ENCODE measurements around the gene INAVA.

- TF ChIP-seq CTCF (IDR thresholded peaks at IDR 0.05) (no peak), EZH2 (IDR thresholded peaks at IDR 0.05; ENCODE audit: borderline replicate concordance, insufficient read depth, low read depth, low read length, poor library complexity, severe bottlenecking) (no peak)
Observed at GRCh38 chr1:200960236-200960947, 65.7 kb downstream of the INAVA start.
